CD1c-positive myeloid dendritic cell (primary cell): ENCODE results near the gene SORCS3.

Source experiments
- DNase-seq: peaks from one replicate; pipeline ENCODE4 v3.0.0-alpha.2; 2016; ENCODE audit errors: extremely low spot score

Gene SORCS3

GRCh38 chr10:104842704-104843103, 201.6 kb downstream of the SORCS3 start:
- no peak for DNase-seq

GRCh38 chr10:104844073-104844472, 203.0 kb downstream of the SORCS3 start:
- DNase-seq = no peak

GRCh38 chr10:104850023-104850422, 208.9 kb downstream of the SORCS3 start:
- no peak for DNase-seq

DNA sequence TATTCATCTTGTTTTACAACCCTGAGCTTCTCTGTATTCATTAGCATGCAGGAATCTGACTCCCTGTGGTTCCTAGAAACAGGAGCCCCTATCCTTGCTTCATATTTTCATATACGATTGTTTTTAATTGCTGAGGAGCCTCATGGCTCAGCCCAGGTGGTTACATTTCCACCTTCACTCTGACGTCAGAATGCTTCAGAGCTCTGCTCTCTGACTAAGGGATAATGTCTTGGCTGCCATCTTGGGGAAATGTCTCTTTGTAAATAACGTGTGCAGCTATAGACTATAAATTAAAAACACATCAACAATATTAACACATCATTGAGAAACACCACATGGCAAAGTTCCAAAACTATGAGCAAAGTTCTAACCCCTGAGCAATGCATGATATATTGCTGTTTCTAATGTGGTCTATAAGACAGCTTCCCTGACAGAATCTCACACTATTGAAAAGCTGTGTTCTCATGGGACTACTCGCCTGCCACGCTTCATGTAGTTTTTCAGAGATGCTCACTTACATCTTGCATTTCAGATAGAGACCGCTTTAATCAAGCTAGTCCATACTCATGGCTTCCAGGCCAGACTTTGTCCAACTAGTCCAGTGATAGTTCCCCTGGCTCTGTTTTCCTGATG, 227.0 kb downstream of the SORCS3 start:
- DNase-seq = no peak

DNA sequence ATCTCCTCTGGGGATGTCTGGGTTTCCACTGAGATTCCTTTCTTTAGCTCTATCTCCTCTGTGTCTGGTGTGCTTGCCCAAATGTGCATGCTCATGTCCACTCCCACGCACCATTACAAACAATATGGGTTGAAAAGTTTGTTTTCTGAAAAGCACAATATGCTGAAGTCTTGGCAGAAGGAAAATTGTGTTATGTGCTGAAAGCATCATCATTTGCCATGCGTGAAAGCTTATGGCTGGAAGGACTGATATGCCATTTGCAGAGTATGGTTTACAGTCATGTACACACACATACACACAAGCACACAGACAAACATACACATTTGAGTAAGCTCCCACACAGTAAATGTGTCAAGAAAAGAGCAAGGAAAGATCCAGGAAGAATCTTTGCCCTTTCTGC, 231.6 kb downstream of the SORCS3 start:
- DNase-seq = no peak

- no peak for DNase-seq
Observed at GRCh38 chr10:104873161-104873560, 232.1 kb downstream of the SORCS3 start.

DNA sequence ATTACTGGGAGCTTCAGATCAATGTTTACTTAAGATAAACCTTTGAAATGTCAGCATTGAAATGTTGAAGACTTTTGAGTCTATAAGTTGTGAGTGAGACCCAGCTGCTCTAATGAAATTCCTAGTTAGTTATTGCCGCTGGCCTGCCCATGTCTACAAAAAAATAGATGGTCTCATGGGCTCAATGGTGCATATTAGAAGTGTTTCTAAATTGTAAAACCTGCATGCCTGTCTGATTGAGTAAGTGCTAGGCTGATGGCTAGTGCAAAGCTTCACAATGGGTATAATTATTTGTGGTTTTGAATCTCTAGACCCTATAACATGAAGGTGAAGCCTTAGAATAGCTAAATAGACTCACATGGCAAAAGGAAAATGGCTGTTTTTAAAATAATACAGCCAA, 234.5 kb downstream of the SORCS3 start:
- no peak for DNase-seq

DNA sequence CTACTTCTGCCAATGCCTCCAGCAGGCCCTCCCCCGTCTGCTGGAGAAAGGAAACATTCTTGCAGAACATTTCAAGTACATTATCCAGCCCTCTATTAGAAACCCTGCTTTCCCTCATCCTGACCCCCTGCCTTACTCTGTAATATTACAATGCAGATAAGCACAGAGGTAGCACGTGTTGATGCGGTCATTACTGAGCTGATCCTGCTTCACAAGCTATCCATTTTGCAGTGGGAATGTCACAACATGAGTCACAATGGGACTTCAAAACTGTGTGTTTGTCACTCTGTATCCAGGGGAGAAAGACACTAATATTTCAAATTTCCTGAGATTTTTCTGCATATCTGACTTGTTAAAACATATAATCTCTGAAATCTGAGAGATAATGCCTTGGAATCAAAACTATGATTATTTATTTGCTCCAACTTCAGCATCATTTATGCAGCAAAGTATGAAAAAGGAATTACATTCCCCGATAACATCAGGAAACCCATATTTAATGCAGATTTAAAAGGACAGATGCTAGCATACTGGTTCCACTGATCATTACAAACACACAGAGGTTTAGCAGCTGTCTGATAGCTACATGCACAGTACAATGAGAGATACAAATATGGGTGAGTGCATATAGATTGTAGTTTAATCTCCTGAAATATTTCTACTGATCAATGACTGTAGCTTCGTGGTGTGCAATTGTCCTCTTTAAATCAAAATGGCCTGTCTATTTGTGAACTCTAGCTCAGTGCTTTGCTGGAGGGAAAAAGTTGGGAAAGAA, 239.7 kb downstream of the SORCS3 start:
- no peak for DNase-seq

DNA sequence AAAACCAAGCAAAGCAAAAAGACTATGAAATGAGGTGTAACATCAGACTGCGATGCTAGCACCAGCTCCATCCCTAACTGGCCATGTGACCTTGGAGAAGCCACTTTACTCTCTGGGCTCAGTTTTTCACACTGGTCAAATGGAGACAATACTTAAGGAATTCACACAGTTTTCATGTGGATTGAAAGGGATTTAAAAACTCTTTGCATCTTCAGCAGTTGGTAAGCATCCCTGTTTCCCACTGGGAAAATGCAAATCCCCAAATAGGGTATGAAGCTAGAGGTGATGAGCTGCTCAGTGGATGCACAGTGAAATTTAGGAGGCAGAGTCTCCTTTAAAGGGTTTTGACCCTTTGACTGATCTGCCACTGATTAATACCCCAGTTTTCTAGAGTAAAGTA, 240.7 kb downstream of the SORCS3 start:
- no peak for DNase-seq

DNA sequence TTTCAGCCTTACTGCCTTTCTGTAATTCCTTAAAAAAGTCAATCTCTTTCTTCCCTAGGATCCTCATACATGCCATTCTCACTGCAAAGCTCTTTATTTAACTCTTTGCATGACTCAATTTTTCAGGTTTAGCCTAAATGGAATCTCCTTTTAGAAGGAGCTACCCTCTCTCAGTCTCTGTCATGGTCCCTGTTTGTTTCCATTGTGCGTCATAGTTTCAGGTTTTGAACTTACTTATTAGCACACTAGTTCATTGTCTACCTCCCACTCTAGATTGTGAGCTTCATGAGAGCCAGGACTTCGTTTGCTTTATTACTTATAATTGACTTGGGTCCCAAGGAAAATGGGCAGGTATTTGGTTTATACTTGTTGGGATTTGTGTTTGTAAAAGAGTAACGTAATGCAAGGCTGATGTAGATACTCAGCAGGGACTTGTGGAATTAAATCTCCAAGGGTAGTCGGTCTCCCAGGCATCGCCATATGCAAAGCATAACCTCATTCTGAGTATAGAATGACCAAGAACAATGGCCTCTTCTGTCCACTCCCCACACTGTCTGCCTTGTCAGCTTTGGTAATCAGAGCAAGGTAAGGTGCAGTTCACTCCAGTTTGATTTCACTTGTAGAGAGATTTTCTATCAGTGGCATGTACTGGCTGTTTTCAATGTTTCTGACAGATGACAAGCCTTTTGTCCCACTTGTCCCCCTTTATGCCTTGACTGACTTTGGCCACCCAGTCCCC, 252.0 kb downstream of the SORCS3 start:
- no peak for DNase-seq

- no peak for DNase-seq
Observed at GRCh38 chr10:104893701-104894100, 252.6 kb downstream of the SORCS3 start.

- DNase-seq = no peak
Observed at GRCh38 chr10:104894681-104895080, 253.6 kb downstream of the SORCS3 start.

DNA sequence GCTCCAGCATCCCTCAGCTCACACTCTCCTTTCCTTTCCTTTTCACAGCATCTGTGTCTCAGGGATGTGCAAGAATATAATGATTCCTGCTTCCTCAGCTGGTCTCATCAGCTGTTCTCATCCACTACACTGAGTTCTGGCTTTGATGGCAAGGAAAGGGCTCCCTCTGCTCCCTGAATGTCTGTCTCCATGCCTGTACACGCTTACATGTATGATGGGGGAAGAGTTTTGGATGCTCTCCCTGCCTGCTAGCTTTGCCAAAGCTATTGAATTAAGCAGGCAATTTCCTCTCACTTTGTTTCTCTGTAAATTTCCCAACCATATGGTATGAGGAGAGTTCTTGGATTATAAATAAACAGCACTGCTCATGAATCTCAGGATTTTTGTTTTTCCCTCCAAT, 254.5 kb downstream of the SORCS3 start:
- DNase-seq = no peak

DNA sequence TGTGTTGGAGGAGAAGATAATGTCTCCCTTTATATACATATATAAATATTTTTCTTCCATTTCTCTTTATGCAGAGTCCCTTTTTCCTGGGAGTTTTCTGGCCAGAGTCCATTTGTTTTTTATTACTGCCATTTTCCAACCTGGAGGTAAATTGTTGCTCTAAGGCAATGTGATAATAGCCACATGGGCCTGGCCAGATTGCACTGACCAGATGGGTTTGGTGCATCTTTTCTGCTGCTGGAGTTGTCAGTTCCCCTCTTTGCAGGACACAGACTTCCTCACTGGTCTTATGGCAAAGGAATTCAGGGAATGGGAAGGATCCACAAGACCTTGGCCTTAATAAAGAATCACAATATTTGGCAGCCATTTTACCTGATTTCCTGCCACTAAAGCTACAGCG, 254.9 kb downstream of the SORCS3 start:
- no peak for DNase-seq

DNA sequence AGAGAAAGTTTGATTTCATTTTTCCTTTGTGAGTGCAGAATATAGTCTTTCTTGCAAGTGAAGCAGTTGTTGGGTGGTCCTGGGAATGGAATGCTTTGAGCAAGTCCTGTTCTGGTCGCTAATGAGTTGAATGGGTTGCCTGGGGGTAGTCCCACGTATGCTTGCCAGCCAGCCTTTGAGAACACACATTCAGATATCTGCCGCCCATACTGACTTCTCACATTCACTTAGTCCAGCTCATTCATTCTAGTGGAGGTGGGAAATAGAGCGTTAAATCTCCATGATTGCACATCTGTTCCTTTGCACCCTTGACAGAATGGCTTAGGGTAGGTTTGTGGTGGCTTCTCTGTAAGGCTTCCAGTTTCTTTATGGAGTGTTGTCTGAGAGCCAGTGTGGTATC, 256.6 kb downstream of the SORCS3 start:
- DNase-seq = no peak

GRCh38 chr10:104899779-104900178, 258.7 kb downstream of the SORCS3 start:
- DNase-seq = no peak

GRCh38 chr10:104903433-104903832, 262.3 kb downstream of the SORCS3 start:
- no peak for DNase-seq

DNA sequence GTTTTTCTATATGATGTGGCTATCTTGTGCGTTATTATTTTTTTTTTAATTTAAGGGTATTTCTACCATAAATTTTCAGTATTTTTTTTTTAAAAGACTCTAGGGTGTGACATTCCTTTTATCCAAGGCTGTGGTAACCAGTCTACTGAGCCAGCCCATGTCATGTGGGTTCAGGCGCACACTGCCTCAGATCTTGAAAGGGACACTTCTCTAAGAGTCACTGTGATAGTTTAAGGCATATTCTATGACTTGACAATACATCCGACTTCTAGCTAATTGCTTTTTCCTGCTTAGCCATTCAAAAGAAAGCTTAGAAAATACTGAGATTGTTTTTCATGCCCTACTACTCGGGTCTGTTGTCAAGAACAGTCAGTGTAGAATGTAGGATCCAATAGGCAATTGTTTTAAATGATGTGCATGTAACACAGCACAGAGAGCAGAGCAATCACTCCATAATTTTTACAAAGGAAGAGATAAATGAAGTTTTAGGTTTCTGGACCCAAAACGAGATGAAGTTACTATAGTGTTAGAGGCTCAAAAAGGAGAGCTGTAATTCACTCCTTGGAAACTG, 263.7 kb downstream of the SORCS3 start:
- DNase-seq = no peak

DNA sequence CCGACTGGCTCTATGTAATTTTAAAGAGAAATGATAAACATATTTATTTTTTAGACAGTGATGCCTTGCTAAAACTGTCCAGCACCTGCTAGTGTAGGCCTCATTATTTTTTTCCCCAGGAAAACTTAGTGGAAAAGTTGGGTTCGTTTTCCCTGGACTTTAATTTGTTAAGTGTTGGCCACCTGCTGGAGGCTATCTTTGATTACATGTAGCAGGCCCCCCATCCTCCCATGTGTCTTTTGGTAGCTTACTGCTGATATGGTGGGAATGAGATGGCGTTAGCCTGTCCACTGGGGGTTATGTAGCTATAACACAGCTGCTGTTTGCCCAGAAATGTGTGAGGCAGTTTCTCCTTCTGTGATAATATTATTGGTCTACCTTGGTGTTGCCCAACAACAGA, 265.0 kb downstream of the SORCS3 start:
- DNase-seq = no peak

GRCh38 chr10:104907521-104907920, 266.4 kb downstream of the SORCS3 start:
- DNase-seq = no peak

- DNase-seq = no peak
Observed at GRCh38 chr10:104908581-104908980, 267.5 kb downstream of the SORCS3 start.

DNA sequence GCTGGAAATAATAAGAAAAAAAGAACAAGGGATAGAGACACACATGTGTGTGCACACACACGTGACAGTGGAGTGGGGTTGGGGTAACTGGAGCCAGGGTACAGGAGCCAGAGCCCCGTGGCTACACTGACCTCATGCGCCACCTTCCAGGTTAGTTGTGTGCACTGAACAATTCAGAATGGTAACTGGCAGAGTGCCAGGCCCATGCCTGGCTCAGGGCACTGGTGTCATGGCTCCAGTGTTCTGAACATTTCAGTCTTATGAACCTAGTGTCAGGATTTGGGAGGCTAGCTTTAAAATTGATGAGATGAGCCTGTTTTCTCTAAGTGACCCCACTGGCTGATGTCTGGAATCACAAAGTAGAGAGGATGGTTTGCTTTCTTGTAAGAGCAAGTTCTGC, 269.6 kb downstream of the SORCS3 start:
- no peak for DNase-seq

DNA sequence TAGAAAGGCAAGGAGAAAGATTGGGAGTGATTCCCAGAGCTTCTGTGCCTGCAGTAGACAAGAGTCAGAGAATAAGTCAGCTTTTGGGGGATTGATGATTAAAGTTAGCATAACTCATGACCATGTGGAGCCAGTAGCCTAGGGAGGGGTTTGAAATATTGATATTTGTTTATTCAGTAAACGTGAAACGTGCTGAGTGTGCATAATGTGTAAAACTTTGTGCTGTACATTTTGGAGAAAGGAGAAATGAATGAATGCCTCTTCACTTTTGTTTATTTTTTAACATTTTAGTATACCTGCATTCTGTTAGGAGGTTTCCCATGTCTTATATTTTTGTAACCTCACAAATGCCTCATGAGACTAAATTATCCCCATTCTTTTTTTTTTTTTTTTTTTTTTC, 272.3 kb downstream of the SORCS3 start:
- no peak for DNase-seq
